SK-MEL-5 (cell line): ENCODE results near the gene MAP1A. TPM values are rescaled to one million over a fixed set of nuclear protein-coding genes. Genes with fewer than 3 reads are reported as not detected.
A peak's percentile ranks its signal among the peaks of the same experiment; 100 is the strongest.

Source experiments
- DNase-seq: peaks from one replicate; pipeline ENCODE4 v3.0.0-alpha.2; 2016; ENCODE audit warnings: low read depth, low spot score
- in situ Hi-C: cut with HindIII; loops from 2 replicates; pipeline ENCODE4 v1.10.0; 2016; ENCODE audit warnings: low sequenced_read_pairs, high pct_unique_total_duplicates, low pct_unique_long_range_greater_than_20kb
- total RNA-seq: library from RNA; depleted of rRNA; stranded (reverse); fragments of >200 nt; shearing (Covaris generic); gene quantifications from 2 replicates; pipeline ENCODE4 v1.2.3, GENCODE V29; 2014

The MAP1A gene
- total RNA-seq, 1 experiment from 2014 or later, result 0.87 TPM

GRCh38 chr15:43508991-43509659 is 8.3 kb upstream of the MAP1A start:
- peak; percentile 9 for DNase-seq
- in situ Hi-C loops, result no loop called here

- peak; percentile 91 for DNase-seq
- in situ Hi-C loops, result no loop called here
These were observed 7.7 kb upstream of the MAP1A start for GRCh38 chr15:43509660-43510199.

- DNase-seq, result peak; percentile 97
- in situ Hi-C loops, result no loop called here
These were observed 7.0 kb upstream of the MAP1A start for GRCh38 chr15:43510200-43511011.

DNA sequence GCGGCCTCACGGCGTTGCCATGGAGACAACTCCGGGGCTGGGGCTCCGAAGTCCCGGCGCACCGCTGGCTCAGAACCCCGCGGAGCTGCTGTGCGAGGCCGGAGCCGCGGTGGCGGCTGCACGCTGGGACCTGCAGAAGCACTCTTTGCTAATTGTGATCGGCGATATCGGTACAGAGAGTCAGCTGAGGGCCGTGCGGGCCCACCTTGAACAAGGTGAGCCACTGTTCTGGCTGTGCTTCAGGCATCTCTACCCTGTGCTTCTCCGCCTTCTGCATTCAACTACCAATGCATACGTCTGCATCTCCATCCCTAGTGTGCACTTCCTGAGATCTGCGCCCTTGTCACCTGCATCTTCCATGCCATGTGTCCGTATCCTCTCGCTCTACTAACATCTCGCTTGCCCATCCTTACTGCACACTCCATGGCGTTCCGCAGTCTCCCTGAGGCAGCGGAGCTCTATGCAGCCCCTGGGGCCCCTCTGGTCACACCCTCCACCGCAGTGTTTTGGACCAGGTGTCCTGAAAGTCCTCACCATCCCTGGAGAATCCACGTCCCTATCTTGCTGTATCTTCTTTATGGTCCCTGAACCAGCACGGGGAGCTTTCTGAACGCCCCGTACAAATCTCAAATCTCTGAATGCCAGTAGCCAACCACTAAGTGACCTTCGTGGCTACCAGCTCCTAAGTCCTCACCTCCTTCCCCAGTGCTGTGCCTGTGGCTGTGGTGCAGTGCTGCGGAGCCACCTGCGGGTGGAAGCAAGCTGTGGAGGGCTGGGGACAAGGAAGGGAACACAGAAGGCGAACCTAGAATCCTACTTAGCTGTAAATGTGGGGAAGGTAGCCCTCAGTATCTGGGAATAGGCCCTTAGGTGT is 6.2 kb upstream of the MAP1A start:
- in situ Hi-C loops, result no loop called here
- peak; percentile 55 for DNase-seq

DNA sequence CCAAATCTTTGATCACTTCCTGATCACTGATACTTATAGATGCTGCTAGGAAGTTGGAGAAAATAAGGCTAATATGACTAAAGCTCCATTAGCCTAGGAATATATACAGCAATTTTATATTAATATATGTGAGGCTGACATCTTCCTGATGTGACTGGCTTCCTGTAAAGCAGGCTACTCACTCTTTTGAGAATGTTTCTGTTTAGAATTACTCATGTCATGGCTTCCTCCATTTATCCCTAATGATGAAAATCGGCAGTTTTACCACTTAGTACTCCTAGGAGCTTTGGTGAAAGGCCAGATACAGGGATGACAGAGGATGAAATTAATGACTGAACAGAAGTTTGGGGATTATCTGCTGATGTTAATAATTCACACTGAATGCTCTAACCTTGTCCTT is 3.9 kb upstream of the MAP1A start:
- in situ Hi-C loops, result no loop called here
- no peak for DNase-seq

DNA sequence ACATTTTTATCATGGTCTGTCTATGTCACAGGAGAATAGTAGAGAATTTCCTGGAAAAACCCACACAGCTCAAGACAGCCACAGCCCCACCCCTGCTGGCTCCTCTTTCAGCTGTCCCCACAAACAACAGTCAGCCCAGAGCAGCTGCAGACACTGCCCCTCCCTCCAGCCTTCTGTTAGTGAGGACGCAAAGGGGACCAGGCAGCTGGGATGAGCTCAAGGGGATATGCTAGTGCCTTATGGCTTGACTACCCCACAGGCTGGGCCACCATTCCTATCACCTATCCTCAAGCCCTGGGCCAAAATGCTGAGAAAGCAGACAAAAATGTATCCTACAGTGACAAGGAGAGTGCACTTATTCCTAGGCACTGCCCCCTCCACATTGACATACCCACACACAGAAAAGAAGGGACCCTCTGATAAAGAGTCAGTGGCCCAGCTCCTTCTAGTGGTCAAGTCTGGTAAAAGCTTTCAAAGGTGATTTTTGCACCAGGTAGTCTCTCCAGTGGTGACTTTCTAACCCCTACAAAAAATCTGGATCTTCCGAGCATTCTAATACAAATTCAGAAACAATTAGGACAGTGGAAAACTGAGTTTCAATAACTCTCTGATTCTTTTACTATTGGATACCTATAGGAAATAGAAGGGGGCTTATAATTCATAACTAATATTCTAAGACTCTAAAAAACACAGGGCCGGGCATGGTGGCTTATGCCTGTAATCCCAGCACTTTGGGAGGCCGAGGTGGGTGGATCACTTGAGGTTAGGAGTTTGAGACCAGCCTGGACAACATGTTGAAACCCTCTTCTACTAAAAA is 3.0 kb upstream of the MAP1A start:
- in situ Hi-C loops, result no loop called here
- peak; percentile 60 for DNase-seq

- in situ Hi-C loops, result no loop called here
These were observed 1.7 kb upstream of the MAP1A start for GRCh38 chr15:43515741-43516140.

DNA sequence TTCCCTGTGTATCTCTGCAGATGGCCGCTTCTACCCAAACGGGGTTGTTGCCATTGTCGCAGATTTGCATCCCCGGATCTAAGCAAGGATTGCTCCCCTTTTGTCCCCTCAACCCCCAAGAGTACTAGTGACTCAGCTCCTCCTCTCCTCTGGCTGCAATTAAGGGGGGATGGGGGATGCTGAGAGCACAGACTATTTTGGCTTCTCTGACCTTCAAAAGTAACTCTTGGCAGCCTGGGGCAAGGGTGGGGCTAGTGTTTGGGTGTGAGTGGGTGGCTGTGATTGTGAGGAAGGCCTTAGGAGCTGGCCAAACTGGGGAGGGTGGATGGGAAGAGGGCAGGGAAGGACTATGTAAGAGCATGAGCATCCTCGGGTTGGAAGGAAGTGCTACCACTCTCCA is 1.2 kb upstream of the MAP1A start:
- no peak for DNase-seq
- in situ Hi-C loops, result no loop called here

More at GRCh38 chr15:43515741-43516140, 1.7 kb upstream of the MAP1A start:
- no peak for DNase-seq

- no peak for DNase-seq
- in situ Hi-C loops, result no loop called here
These were observed 531 bp upstream of the MAP1A start for GRCh38 chr15:43516801-43517353.

DNA sequence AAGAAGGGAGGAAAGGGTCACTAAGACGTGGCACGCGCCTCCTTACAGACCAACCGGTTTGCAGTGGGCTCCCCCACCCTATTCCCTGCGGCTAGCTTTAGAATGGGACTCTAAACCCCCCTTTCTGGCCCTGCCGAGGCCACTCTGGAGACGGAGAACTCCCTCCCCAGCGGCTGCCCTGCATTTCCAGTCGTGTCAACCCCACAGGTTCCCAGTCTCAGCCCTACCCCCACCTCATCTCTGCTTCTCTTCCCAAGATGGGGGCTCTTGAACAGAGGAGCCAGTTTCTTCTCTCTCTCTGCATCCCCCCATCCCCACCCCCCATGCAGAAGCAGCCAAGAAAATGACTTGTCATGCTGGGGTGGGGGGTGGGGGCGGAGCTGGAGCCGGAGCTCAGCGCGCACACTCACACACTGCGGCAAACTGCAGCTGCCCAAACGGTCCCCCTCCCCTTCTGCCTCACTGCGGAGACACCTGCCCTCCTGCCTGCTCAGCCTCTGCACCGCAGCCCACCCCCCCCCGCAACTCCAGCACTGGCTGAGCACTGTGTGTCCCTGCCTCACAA is 871 bp downstream of the MAP1A start:
- in situ Hi-C loops, result no loop called here
- DNase-seq, result no peak

GRCh38 chr15:43519196-43519595 is 1.8 kb downstream of the MAP1A start:
- no peak for DNase-seq
- in situ Hi-C loops, result no loop called here

GRCh38 chr15:43520138-43520537 is 2.7 kb downstream of the MAP1A start:
- in situ Hi-C loops, result no loop called here
- no peak for DNase-seq

DNA sequence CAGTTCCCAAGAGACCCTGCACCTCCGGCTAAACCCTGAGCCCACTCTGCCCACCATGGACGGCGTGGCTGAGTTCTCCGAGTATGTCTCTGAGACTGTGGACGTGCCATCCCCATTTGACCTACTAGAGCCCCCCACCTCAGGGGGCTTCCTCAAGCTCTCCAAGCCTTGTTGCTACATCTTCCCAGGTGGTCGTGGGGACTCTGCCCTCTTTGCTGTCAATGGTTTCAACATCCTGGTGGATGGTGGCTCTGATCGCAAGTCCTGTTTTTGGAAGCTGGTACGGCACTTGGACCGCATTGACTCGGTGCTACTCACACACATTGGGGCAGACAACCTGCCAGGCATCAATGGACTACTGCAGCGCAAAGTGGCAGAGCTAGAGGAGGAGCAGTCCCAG is 4.0 kb downstream of the MAP1A start:
- DNase-seq, result no peak
- in situ Hi-C loops, result no loop called here

DNA sequence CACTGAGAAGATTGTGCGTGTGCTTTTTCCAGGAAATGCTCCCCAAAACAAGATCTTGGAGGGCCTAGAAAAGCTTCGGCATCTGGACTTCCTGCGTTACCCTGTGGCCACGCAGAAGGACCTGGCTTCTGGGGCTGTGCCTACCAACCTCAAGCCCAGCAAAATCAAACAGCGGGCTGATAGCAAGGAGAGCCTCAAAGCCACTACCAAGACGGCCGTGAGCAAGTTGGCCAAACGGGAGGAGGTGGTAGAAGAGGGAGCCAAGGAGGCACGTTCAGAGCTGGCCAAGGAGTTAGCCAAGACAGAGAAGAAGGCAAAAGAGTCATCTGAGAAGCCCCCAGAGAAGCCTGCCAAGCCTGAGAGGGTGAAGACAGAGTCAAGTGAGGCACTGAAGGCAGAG is 4.8 kb downstream of the MAP1A start:
- in situ Hi-C loops, result no loop called here

DNA sequence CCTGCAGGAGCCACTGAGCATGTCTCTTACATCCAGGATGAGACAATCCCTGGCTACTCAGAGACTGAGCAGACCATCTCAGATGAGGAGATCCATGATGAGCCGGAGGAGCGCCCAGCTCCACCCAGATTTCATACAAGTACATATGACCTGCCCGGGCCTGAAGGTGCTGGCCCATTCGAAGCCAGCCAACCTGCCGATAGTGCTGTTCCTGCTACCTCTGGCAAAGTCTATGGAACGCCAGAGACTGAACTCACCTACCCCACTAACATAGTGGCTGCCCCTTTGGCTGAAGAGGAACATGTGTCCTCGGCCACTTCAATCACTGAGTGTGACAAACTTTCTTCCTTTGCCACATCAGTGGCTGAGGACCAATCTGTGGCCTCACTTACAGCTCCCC is 6.2 kb downstream of the MAP1A start:
- DNase-seq, result no peak
- in situ Hi-C loops, result no loop called here

More for the DNA sequence above, 4.8 kb downstream of the MAP1A start:
- DNase-seq, result no peak

DNA sequence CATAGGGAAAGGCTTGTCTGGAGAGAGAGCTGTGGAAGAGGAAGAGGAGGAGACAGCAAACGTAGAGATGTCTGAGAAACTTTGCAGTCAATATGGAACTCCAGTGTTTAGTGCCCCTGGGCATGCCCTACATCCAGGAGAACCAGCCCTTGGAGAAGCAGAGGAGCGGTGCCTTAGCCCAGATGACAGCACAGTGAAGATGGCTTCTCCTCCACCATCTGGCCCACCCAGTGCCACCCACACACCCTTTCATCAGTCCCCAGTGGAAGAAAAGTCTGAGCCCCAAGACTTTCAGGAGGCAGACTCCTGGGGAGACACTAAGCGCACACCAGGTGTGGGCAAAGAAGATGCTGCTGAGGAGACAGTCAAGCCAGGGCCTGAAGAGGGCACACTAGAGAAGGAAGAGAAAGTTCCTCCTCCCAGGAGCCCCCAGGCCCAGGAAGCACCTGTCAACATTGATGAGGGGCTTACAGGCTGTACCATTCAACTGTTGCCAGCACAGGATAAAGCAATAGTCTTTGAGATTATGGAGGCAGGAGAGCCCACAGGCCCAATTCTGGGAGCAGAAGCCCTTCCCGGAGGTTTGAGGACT is 6.9 kb downstream of the MAP1A start:
- no peak for DNase-seq
- in situ Hi-C loops, result no loop called here
